Activated naive CD4-positive, alpha-beta T cell treated with anti-CD3 and anti-CD28 coated beads, Interleukin-2, amount 50 U/mL, for 72 hours (primary cell): ENCODE results near the gene ATAD3A. TPM values are rescaled to one million over a fixed set of nuclear protein-coding genes. Genes with fewer than 3 reads are reported as not detected.
"Not testable (repeated sequence)": the region's sequence is repeated elsewhere in the genome, so short reads cannot be mapped to it uniquely, and the experiment has no call there.

Experiments used
- ATAC-seq, 2 donors: fragments of 150-1000 bp; cut with Tn5 transposase; 2 replicates each; pipeline ENCODE4 v1.10.0; 2021; ENCODE audit warnings: mild to moderate bottlenecking in 2 of 2, moderate library complexity in 2 of 2
- DNase-seq, 2 donors: peaks; one replicate each; pipeline ENCODE4 v3.0.0; 2021 to 2022; ENCODE audit warnings: low spot score in 2 of 2
- H3K27ac Mint-ChIP-seq, 2 donors: one replicate each; pipeline ENCODE4 v1.8.0; 2022; ENCODE audit warnings: mild to moderate bottlenecking in 2 of 2, mixed read lengths in 2 of 2
- H3K36me3 Mint-ChIP-seq, 2 donors: one replicate each; pipeline ENCODE4 v1.8.0; 2022; ENCODE audit warnings: mixed read lengths in 2 of 2
- H3K9me3 Mint-ChIP-seq, 2 donors: one replicate each; pipeline ENCODE4 v1.8.0; 2022; ENCODE audit warnings: mixed read lengths in 2 of 2
- total RNA-seq, 2 donors: library from RNA; stranded (reverse); gene quantifications; one replicate each; pipeline ENCODE4 v1.2.3, GENCODE V29; 2022

The ATAD3A gene
- total RNA-seq, 2 donors from 2014 or later: 35.7 to 39.7 TPM

- Mint-ChIP-seq H3K27ac (peak overlapping the region in 1 of 2 donors; percentile 87), H3K36me3 (peaks cover 10% of the 10 kb centered on the region in 2 donors)
- not testable (repeated sequence) for H3K9me3 Mint-ChIP-seq
- ATAC-seq (peak; percentile 12 to 13), DNase-seq (peak in 1 of 2 donors; percentile 42)
Observed at GRCh38 chr1:1512425-1512824, 463 bp downstream of the ATAD3A start.

GRCh38 chr1:1513675-1514074 is 1.7 kb downstream of the ATAD3A start:
- not testable (repeated sequence) for DNase-seq, ATAC-seq, H3K9me3 Mint-ChIP-seq
- H3K27ac Mint-ChIP-seq: peak overlapping the region; percentile 55 to 78
- H3K36me3 Mint-ChIP-seq: peaks cover 16 to 17% of the 10 kb centered on the region in 2 donors

DNA sequence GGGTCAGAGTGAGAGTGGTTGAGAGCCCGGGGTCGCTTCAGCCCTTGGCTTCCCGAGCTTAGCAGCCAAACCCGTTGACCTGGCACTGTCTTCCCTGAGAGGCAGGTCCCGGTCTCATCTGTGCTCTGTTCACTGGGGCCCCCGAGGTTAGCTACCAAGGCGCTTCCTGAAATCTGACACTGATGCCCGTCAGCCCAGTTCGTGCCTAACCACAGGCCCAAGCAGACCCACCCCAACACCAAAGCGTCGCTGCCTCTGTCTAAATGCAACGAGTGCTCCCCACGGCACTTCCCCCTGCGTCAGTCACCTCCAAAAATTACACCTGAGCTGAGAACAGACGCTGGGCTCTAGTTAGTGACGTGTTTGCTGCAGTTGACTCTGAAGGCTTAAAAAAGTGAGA is 2.4 kb downstream of the ATAD3A start:
- peaks cover 16 to 17% of the 10 kb centered on the region in 2 donors for H3K36me3 Mint-ChIP-seq
- DNase-seq, ATAC-seq, H3K27ac Mint-ChIP-seq, H3K9me3 Mint-ChIP-seq: not testable (repeated sequence)

DNA sequence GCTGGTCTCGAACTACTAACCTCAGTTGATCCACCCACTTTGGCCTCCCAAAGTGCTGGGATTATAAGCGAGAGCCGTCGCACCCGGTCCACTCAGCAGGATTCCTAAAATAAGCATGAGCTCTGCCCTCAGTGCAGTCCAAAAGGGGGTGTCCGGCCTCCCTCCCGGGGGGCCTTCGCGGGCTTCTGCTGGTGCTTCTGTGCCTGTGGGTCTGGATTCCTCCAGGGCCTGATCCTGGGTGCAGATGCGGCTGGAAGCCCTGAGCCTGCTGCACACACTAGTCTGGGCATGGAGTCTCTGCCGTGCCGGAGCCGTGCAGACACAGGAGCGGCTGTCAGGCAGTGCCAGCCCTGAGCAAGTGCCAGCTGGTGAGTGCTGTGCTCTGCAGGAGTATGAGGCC is 5.0 kb downstream of the ATAD3A start:
- ATAC-seq, H3K9me3 Mint-ChIP-seq, DNase-seq, H3K36me3 Mint-ChIP-seq, H3K27ac Mint-ChIP-seq: not testable (repeated sequence)

DNA sequence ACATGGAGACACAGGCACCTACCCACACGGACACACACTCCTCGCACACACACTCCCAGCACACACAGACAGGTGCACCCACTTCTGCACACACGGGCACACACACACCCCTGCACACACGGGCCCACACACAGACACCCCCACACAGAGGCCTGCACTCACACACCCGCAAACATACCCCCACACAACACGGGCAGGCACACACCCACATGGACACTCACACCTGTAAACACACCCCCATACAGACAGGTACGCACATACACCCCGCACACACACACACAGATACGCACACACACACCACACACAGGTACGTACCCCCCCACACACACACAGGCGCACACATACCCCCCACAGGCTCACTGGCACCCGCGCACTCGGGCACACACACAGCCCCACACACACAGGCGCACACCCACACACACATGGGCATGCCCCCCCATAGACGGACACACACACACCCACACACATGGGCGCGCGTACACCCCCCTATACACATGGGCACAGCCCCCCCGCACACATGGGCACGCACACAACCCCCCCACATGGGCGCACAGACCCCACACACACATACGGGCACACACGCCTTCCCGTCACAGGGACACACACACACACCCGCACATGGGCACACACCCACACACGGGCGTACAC is 6.1 kb downstream of the ATAD3A start:
- H3K27ac Mint-ChIP-seq: no peak overlapping the region
- DNase-seq (no peak), ATAC-seq (no peak)
- H3K9me3 Mint-ChIP-seq: no peaks in the 10 kb centered on the region
- H3K36me3 Mint-ChIP-seq: peaks cover 10% of the 10 kb centered on the region in 2 donors

GRCh38 chr1:1518621-1519007 is 6.7 kb downstream of the ATAD3A start:
- not testable (repeated sequence) for DNase-seq, H3K27ac Mint-ChIP-seq, H3K36me3 Mint-ChIP-seq, ATAC-seq, H3K9me3 Mint-ChIP-seq

- H3K27ac Mint-ChIP-seq, H3K9me3 Mint-ChIP-seq, ATAC-seq, DNase-seq, H3K36me3 Mint-ChIP-seq: not testable (repeated sequence)
Observed at GRCh38 chr1:1519805-1520505, 8.0 kb downstream of the ATAD3A start.

GRCh38 chr1:1521331-1521730 is 9.4 kb downstream of the ATAD3A start:
- H3K36me3 Mint-ChIP-seq: peaks cover 6 to 10% of the 10 kb centered on the region in 2 donors
- DNase-seq: no peak
- no peaks in the 10 kb centered on the region for H3K9me3 Mint-ChIP-seq
- no peak for ATAC-seq
- H3K27ac Mint-ChIP-seq: no peak overlapping the region

- DNase-seq, ATAC-seq, H3K36me3 Mint-ChIP-seq, H3K27ac Mint-ChIP-seq, H3K9me3 Mint-ChIP-seq: not testable (repeated sequence)
Observed at GRCh38 chr1:1522536-1522935, 10.6 kb downstream of the ATAD3A start.

- not testable (repeated sequence) for H3K36me3 Mint-ChIP-seq, H3K27ac Mint-ChIP-seq, DNase-seq, ATAC-seq, H3K9me3 Mint-ChIP-seq
Observed at GRCh38 chr1:1523226-1523625, 11.3 kb downstream of the ATAD3A start.

DNA sequence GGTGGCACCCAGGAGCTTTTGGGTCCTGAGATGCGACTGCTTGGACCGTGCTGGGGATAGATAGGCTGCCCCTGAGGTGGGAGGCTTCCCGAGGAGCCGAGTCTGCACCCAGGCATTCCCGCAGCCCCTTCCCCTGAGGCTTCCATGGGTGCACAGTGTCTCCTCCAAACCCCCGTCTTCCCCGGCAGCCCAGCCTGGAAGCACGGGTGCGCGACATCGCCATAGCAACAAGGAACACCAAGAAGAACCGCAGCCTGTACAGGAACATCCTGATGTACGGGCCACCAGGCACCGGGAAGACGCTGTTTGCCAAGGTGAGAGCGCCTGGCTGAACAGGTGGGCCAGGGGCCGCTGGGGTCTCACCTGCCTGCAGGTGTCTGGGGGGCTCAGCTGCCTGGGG is 11.7 kb downstream of the ATAD3A start:
- not testable (repeated sequence) for ATAC-seq, H3K27ac Mint-ChIP-seq, H3K9me3 Mint-ChIP-seq, H3K36me3 Mint-ChIP-seq, DNase-seq

- ATAC-seq, H3K27ac Mint-ChIP-seq, DNase-seq, H3K9me3 Mint-ChIP-seq: not testable (repeated sequence)
- peaks cover 3 to 10% of the 10 kb centered on the region in 2 donors for H3K36me3 Mint-ChIP-seq
Observed at GRCh38 chr1:1524750-1525383, 12.9 kb downstream of the ATAD3A start.

- ATAC-seq: peak in 1 of 2 donors; percentile 9
- not testable (repeated sequence) for DNase-seq, H3K27ac Mint-ChIP-seq, H3K9me3 Mint-ChIP-seq
- H3K36me3 Mint-ChIP-seq: peaks cover 12 to 14% of the 10 kb centered on the region in 2 donors
Observed at GRCh38 chr1:1526476-1526875, 14.5 kb downstream of the ATAD3A start.

DNA sequence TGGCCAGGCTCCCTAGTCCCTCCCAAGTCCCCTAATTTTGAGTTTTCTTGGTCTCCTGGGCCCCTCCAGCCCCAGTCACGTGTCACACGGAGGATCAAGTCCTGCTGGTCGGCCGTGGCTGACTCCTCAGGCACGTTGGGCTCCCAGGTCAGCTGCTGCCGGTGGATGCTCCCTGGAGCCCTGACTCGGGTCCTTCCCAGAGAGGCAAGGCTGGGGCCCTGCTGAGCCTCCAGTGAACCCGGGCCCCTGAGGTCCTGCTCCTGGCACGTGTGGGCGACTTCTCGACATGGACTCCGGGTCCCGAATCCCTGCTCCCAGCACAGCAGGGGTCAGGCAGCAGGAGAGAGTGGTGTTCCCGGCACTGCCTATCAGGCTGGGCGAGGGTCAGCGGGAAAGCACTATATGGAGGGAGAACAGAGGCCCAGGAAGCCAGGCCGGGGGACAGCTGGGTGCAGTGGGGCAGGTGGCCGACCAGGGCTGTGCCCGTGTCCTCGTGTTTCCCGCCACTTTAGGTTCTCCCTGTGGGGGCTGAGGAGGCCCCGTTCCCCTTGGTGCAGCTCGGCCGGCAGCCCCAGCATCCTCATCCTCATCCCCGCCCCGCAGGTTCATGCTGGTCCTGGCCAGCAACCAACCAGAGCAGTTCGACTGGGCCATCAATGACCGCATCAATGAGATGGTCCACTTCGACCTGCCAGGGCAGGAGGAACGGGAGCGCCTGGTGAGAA is 15.3 kb downstream of the ATAD3A start:
- no peak for ATAC-seq
- no peak for DNase-seq
- H3K9me3 Mint-ChIP-seq: peaks cover 0 to 5% of the 10 kb centered on the region in 2 donors
- peaks cover 17 to 20% of the 10 kb centered on the region in 2 donors for H3K36me3 Mint-ChIP-seq
- no peak overlapping the region for H3K27ac Mint-ChIP-seq

- Mint-ChIP-seq H3K36me3 (peaks cover 19 to 22% of the 10 kb centered on the region in 2 donors), H3K27ac (no peak overlapping the region), H3K9me3 (peaks cover 0 to 5% of the 10 kb centered on the region in 2 donors)
- no peak for ATAC-seq
- no peak for DNase-seq
Observed at GRCh38 chr1:1528301-1529267, 16.6 kb downstream of the ATAD3A start.

- Mint-ChIP-seq H3K9me3 (peaks cover 0 to 5% of the 10 kb centered on the region in 2 donors), H3K27ac (no peak overlapping the region), H3K36me3 (peaks cover 19 to 22% of the 10 kb centered on the region in 2 donors)
- ATAC-seq: no peak
- DNase-seq: no peak
Observed at GRCh38 chr1:1529321-1529720, 17.4 kb downstream of the ATAD3A start.
